ENCODE results near the gene UBR4.

DNA sequence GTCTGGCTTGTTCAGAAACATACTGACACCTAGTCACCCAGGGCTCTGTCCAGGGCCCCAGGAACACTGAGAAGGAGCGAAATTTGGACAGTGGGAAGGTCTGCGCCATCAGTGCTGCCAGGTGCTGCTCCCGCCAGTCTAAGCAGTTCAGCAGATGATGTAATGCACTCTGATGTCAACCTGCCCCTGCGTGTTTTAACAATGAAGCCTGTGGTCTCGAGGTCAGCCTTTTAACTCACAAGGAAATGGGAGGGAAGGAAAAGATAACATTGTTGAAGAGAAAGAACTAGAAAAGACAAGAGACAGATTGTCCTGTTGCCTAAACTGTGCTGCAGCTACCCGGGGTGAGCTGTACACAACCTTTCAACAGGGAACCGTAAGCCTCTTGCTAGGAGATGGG is 127.0 kb downstream of the UBR4 start:
- TF ChIP-seq, protein P1, sequence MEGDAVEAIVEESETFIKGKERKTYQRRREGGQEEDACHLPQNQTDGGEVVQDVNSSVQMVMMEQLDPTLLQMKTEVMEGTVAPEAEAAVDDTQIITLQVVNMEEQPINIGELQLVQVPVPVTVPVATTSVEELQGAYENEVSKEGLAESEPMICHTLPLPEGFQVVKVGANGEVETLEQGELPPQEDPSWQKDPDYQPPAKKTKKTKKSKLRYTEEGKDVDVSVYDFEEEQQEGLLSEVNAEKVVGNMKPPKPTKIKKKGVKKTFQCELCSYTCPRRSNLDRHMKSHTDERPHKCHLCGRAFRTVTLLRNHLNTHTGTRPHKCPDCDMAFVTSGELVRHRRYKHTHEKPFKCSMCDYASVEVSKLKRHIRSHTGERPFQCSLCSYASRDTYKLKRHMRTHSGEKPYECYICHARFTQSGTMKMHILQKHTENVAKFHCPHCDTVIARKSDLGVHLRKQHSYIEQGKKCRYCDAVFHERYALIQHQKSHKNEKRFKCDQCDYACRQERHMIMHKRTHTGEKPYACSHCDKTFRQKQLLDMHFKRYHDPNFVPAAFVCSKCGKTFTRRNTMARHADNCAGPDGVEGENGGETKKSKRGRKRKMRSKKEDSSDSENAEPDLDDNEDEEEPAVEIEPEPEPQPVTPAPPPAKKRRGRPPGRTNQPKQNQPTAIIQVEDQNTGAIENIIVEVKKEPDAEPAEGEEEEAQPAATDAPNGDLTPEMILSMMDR (IDR thresholded peaks at IDR 0.05) = no peak
- TF ChIP-seq EP300 (IDR thresholded peaks at IDR 0.05) = no peak

All from suprapubic skin (tissue), 3 donors.